Prostate gland (tissue), 2 donors: Measurements from ENCODE around the gene ADGRG3.

Experiments
- POLR2A ChIP-seq: fragments of 450-650 bp; IDR thresholded peaks from one replicate; pipeline ENCODE4 v1.6.1; 2016; ENCODE audit warnings: antibody characterized with exemption, mild to moderate bottlenecking
- TF ChIP-seq, protein P1 (sequence below), 4 experiments: fragments of 200-600 bp in 2 of 4; fragments of 450-650 bp in 2 of 4; sonication (generic) in 2 of 4; IDR thresholded peaks; 1 replicate in 3 of 4; 2 replicates in 1 of 4; pipeline ENCODE4 v1.5.1; 2016 to 2019; ENCODE audit warnings: antibody characterized with exemption in 4 of 4, mild to moderate bottlenecking in 2 of 4, moderate library complexity in 2 of 4

GRCh38 chr16:57649443-57649751 lies 18.7 kb upstream of the ADGRG3 start:
- TF ChIP-seq, protein P1, sequence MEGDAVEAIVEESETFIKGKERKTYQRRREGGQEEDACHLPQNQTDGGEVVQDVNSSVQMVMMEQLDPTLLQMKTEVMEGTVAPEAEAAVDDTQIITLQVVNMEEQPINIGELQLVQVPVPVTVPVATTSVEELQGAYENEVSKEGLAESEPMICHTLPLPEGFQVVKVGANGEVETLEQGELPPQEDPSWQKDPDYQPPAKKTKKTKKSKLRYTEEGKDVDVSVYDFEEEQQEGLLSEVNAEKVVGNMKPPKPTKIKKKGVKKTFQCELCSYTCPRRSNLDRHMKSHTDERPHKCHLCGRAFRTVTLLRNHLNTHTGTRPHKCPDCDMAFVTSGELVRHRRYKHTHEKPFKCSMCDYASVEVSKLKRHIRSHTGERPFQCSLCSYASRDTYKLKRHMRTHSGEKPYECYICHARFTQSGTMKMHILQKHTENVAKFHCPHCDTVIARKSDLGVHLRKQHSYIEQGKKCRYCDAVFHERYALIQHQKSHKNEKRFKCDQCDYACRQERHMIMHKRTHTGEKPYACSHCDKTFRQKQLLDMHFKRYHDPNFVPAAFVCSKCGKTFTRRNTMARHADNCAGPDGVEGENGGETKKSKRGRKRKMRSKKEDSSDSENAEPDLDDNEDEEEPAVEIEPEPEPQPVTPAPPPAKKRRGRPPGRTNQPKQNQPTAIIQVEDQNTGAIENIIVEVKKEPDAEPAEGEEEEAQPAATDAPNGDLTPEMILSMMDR (IDR thresholded peaks at IDR 0.05): no peak
- TF ChIP-seq POLR2A: no peak
